ENCODE results near the gene MED28. TPM values are rescaled to one million over a fixed set of nuclear protein-coding genes. Genes with fewer than 3 reads are reported as not detected.

Gene MED28
- total RNA-seq, 1 experiment from 2014 or later = 106 TPM

DNA sequence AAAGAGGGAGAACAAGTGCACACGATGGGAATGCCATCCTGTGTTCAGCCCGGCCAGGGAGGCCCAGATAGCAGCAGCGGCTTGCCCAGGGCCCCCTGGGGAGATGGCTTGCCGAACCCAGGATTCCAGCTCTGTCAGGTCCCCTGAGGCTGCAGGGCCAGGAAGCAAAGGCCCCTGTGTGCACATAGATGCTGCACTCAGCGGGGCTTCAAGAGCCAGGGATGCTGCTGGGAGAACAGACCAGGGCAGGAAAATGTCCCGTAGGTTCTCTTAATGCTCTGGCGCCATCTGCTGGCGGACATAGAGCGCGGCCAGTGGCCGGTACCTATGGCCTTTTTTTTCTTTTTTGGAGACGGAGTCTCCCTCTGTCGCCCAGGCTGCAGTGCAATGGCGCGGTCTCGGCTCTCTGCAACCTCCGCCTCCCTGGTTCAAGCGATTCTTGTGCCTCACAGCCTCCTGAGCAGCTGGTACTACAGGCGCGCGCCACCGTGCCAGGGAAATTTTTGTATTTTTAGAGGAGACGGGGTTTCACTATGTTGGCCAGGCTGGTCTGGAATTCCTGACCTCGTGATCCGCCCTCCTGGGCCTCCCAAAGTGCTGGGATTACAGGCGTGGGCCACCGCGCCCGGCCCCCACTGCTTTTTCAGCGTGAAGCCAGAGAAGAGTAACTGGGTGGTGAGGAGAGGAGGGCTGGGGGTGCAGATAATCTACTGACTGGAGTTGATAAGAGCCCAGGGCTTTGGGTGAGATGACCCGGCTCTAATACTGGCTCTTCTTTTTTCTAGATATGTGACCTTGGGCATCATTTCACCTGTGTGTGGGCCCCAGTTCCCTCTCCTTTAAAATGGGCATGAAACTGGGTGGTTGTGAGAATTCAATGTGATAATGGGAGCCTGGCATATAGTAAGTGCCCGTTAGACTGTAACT lies 22.5 kb downstream of the MED28 start (continued):
- TF ChIP-seq, protein P1, sequence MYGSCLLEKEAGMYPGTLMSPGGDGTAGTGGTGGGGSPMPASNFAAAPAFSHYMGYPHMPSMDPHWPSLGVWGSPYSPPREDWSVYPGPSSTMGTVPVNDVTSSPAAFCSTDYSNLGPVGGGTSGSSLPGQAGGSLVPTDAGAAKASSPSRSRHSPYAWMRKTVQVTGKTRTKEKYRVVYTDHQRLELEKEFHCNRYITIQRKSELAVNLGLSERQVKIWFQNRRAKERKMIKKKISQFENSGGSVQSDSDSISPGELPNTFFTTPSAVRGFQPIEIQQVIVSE (CRISPR knock-in tag; IDR thresholded peaks at IDR 0.05; ENCODE audit: borderline replicate concordance) = no peak
- TF ChIP-seq, protein P2, sequence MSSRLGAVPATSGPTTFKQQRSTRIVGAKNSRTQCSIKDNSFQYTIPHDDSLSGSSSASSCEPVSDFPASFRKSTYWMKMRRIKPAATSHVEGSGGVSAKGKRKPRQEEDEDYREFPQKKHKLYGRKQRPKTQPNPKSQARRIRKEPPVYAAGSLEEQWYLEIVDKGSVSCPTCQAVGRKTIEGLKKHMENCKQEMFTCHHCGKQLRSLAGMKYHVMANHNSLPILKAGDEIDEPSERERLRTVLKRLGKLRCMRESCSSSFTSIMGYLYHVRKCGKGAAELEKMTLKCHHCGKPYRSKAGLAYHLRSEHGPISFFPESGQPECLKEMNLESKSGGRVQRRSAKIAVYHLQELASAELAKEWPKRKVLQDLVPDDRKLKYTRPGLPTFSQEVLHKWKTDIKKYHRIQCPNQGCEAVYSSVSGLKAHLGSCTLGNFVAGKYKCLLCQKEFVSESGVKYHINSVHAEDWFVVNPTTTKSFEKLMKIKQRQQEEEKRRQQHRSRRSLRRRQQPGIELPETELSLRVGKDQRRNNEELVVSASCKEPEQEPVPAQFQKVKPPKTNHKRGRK (CRISPR knock-in tag; IDR thresholded peaks at IDR 0.05; ENCODE audit: borderline replicate concordance) = no peak
- TF ChIP-seq OVOL2 (CRISPR knock-in tag; IDR thresholded peaks at IDR 0.05; ENCODE audit: borderline replicate concordance) (no peak), ATF1 (CRISPR knock-in tag; IDR thresholded peaks at IDR 0.05) (no peak), ZNF317 (CRISPR knock-in tag; IDR thresholded peaks at IDR 0.05; ENCODE audit: borderline replicate concordance, low read depth) (no peak), KAT7 (CRISPR knock-in tag; IDR thresholded peaks at IDR 0.05; ENCODE audit: borderline replicate concordance) (no peak), SMAD4 (CRISPR knock-in tag; IDR thresholded peaks at IDR 0.05) (no peak), TP53 (CRISPR knock-in tag; IDR thresholded peaks at IDR 0.05) (no peak), ZNF423 (CRISPR knock-in tag; IDR thresholded peaks at IDR 0.05) (peak; percentile 92)
- TF ChIP-seq, protein P3, sequence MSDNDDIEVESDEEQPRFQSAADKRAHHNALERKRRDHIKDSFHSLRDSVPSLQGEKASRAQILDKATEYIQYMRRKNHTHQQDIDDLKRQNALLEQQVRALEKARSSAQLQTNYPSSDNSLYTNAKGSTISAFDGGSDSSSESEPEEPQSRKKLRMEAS (CRISPR knock-in tag; IDR thresholded peaks at IDR 0.05) = 0 out of 2 replicates have a peak, but pooled peaks have one; percentile 27
- TF ChIP-seq, protein P4, sequence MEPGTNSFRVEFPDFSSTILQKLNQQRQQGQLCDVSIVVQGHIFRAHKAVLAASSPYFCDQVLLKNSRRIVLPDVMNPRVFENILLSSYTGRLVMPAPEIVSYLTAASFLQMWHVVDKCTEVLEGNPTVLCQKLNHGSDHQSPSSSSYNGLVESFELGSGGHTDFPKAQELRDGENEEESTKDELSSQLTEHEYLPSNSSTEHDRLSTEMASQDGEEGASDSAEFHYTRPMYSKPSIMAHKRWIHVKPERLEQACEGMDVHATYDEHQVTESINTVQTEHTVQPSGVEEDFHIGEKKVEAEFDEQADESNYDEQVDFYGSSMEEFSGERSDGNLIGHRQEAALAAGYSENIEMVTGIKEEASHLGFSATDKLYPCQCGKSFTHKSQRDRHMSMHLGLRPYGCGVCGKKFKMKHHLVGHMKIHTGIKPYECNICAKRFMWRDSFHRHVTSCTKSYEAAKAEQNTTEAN (CRISPR knock-in tag; IDR thresholded peaks at IDR 0.05) = no peak
- TF ChIP-seq, protein P5, sequence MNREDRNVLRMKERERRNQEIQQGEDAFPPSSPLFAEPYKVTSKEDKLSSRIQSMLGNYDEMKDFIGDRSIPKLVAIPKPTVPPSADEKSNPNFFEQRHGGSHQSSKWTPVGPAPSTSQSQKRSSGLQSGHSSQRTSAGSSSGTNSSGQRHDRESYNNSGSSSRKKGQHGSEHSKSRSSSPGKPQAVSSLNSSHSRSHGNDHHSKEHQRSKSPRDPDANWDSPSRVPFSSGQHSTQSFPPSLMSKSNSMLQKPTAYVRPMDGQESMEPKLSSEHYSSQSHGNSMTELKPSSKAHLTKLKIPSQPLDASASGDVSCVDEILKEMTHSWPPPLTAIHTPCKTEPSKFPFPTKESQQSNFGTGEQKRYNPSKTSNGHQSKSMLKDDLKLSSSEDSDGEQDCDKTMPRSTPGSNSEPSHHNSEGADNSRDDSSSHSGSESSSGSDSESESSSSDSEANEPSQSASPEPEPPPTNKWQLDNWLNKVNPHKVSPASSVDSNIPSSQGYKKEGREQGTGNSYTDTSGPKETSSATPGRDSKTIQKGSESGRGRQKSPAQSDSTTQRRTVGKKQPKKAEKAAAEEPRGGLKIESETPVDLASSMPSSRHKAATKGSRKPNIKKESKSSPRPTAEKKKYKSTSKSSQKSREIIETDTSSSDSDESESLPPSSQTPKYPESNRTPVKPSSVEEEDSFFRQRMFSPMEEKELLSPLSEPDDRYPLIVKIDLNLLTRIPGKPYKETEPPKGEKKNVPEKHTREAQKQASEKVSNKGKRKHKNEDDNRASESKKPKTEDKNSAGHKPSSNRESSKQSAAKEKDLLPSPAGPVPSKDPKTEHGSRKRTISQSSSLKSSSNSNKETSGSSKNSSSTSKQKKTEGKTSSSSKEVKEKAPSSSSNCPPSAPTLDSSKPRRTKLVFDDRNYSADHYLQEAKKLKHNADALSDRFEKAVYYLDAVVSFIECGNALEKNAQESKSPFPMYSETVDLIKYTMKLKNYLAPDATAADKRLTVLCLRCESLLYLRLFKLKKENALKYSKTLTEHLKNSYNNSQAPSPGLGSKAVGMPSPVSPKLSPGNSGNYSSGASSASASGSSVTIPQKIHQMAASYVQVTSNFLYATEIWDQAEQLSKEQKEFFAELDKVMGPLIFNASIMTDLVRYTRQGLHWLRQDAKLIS (CRISPR knock-in tag; IDR thresholded peaks at IDR 0.05; ENCODE audit: borderline replicate concordance) = no peak
- TF ChIP-seq, protein P6, sequence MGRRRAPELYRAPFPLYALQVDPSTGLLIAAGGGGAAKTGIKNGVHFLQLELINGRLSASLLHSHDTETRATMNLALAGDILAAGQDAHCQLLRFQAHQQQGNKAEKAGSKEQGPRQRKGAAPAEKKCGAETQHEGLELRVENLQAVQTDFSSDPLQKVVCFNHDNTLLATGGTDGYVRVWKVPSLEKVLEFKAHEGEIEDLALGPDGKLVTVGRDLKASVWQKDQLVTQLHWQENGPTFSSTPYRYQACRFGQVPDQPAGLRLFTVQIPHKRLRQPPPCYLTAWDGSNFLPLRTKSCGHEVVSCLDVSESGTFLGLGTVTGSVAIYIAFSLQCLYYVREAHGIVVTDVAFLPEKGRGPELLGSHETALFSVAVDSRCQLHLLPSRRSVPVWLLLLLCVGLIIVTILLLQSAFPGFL (CRISPR knock-in tag; IDR thresholded peaks at IDR 0.05; ENCODE audit: borderline replicate concordance) = no peak

DNA sequence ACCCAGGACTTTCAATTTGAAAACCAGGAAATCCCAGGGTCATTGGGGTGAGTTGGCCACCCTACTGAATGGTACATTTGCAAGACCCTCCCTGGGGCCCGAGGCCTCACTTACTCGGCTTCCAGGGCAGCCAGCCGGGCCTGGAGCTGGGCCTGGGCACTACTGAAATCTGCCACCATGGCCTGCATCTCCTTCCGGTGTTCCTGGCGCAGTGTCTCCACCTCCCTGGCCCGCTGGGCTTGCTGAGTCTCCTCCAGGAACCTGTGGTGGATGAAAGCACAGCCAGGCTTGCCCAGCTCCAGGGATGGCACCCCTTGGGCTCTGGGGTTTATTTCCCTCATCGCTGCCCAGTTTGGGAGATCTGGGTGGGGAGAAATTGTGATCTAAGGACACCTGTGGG lies 24.7 kb downstream of the MED28 start:
- H3K36me3 Mint-ChIP-seq = peaks cover 24% of the 10 kb centered on the region
- ChIA-PET CTCF (no interaction called here), POLR2A (no interaction called here)
- H3K9me3 Mint-ChIP-seq = peaks cover 14% of the 10 kb centered on the region
- ATAC-seq (no peak), DNase-seq (ENCODE audit: low spot score) (no peak)
- H3K27me3 Mint-ChIP-seq (ENCODE audit: low read depth) = peaks cover 7% of the 10 kb centered on the region
- H3K4me1 Mint-ChIP-seq = 0 out of 2 replicates have a peak, but pooled peaks cover 3% of the 10 kb centered on the region
- no peak overlapping the region for H3K27ac Mint-ChIP-seq
- no peak overlapping the region for H3K4me3 Mint-ChIP-seq
- TF ChIP-seq, protein P7, sequence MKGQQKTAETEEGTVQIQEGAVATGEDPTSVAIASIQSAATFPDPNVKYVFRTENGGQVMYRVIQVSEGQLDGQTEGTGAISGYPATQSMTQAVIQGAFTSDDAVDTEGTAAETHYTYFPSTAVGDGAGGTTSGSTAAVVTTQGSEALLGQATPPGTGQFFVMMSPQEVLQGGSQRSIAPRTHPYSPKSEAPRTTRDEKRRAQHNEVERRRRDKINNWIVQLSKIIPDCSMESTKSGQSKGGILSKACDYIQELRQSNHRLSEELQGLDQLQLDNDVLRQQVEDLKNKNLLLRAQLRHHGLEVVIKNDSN (CRISPR knock-in tag; IDR thresholded peaks at IDR 0.05) = no peak
- TF ChIP-seq EMX1 (CRISPR knock-in tag; IDR thresholded peaks at IDR 0.05) (no peak), ZNF121 (CRISPR knock-in tag; IDR thresholded peaks at IDR 0.05) (no peak), FOXK1 (CRISPR knock-in tag; IDR thresholded peaks at IDR 0.05) (no peak), ZNF423 (CRISPR knock-in tag; IDR thresholded peaks at IDR 0.05) (no peak)
- TF ChIP-seq, protein P8, sequence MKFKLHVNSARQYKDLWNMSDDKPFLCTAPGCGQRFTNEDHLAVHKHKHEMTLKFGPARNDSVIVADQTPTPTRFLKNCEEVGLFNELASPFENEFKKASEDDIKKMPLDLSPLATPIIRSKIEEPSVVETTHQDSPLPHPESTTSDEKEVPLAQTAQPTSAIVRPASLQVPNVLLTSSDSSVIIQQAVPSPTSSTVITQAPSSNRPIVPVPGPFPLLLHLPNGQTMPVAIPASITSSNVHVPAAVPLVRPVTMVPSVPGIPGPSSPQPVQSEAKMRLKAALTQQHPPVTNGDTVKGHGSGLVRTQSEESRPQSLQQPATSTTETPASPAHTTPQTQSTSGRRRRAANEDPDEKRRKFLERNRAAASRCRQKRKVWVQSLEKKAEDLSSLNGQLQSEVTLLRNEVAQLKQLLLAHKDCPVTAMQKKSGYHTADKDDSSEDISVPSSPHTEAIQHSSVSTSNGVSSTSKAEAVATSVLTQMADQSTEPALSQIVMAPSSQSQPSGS (CRISPR knock-in tag; IDR thresholded peaks at IDR 0.05; ENCODE audit: borderline replicate concordance, low read depth) = no peak
- TF ChIP-seq, protein P9, sequence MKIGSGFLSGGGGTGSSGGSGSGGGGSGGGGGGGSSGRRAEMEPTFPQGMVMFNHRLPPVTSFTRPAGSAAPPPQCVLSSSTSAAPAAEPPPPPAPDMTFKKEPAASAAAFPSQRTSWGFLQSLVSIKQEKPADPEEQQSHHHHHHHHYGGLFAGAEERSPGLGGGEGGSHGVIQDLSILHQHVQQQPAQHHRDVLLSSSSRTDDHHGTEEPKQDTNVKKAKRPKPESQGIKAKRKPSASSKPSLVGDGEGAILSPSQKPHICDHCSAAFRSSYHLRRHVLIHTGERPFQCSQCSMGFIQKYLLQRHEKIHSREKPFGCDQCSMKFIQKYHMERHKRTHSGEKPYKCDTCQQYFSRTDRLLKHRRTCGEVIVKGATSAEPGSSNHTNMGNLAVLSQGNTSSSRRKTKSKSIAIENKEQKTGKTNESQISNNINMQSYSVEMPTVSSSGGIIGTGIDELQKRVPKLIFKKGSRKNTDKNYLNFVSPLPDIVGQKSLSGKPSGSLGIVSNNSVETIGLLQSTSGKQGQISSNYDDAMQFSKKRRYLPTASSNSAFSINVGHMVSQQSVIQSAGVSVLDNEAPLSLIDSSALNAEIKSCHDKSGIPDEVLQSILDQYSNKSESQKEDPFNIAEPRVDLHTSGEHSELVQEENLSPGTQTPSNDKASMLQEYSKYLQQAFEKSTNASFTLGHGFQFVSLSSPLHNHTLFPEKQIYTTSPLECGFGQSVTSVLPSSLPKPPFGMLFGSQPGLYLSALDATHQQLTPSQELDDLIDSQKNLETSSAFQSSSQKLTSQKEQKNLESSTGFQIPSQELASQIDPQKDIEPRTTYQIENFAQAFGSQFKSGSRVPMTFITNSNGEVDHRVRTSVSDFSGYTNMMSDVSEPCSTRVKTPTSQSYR (CRISPR knock-in tag; IDR thresholded peaks at IDR 0.05) = no peak
